Iris pigment epithelial cell (primary cell): ENCODE measurements around the gene P2RY8.
"Not testable (repeated sequence)": the region's sequence is repeated elsewhere in the genome, so short reads cannot be mapped to it uniquely, and the experiment has no call there.

Experiments used
- DNase-seq: peaks from one replicate; pipeline ENCODE4 v3.0.0-alpha.2; 2011; ENCODE audit warnings: low read depth

The P2RY8 gene

DNA sequence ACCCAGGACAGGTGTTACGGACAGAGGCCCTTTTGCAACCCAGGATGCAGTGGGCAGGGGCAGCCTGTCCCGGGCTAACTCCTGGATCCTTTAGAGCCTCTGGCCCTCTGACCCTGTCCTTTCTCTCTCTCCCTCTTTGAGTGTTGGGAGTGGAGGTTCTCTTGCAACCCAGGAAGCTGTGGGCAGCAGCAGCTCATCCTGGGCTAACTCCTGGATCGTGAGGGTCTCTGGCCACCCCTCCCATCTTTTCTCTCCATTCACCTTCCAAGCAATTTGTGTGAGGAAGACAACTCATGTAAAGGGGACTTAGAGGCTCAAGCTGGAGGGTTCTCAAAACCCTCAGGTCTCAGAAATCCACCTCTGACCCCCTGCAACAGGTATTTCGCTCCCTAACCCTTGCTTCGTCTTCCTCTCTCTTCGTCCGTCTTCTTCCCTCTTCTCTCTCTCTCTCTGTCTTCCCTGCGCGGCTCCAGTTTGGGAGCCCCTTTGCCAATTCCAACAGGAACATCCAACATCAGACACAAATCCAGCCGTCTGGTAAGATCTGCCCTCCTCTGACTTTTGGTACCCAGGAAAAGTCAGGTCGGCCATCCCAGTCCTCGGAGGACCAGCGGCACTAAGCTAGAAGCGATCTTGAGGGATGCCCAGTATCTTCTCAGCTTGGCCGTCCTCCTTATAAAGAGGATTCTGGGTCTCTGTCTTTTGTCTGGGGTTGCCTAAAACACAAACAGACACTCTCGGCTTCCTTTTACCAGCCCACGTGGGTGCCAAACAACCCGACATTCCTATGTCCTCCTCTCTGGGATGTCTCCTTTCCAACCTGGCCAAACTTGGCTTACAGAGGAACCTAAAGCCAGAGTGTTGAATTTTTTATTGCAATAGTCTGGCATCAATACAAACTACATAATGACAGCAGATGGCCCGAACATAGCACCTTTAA, 92.2 kb downstream of the P2RY8 start:
- DNase-seq: no peak

DNA sequence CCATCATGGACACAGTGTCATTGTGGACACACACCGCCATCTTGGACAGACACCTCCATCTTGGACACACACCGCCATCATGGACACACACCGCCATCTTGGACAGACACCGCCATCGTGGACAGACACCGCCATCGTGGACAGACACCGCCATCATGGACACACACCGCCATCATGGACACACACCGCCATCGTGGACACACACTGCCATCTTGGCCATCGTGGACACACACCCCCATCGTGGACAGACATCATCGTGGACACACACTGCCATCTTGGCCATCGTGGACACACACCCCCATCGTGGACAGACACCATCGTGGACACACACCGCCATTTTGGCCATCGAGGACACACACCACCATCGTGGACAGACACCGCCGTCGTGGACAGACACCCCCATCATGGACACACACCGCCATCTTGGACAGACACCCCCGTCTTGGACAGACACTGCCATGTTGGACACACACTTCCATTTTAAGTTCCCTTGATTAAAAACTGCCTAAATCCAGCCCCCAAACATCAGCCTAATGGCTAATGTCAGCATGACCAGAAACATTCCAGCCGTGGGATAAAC, 93.4 kb downstream of the P2RY8 start:
- DNase-seq: no peak

DNA sequence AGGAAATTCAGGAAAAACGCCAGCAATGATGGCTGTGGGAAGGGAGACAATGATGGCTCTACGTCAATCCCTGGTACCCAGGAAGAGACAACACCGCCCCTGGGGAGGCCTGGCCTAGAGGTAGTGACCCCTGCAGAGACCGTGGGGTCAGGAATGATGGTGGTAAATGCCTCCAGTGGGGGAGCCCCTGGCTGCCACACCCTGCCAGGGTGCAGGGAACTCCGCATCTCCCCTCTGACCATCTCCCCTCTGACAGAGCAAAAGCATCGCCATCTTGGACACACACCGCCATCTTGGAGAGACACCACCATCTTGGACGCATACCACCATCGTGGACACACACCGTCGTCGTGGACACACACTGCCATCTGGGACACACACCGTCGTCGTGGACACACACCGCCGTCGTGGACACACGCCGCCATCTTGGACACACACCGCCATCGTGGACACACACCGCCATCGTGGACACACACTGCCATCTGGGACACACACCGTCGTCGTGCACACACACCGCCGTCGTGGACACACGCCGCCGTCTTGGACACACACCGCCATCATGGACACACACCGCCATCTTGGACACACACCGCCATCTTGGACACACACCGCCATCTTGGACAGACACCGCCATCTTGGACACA, 94.1 kb downstream of the P2RY8 start:
- DNase-seq: no peak

DNA sequence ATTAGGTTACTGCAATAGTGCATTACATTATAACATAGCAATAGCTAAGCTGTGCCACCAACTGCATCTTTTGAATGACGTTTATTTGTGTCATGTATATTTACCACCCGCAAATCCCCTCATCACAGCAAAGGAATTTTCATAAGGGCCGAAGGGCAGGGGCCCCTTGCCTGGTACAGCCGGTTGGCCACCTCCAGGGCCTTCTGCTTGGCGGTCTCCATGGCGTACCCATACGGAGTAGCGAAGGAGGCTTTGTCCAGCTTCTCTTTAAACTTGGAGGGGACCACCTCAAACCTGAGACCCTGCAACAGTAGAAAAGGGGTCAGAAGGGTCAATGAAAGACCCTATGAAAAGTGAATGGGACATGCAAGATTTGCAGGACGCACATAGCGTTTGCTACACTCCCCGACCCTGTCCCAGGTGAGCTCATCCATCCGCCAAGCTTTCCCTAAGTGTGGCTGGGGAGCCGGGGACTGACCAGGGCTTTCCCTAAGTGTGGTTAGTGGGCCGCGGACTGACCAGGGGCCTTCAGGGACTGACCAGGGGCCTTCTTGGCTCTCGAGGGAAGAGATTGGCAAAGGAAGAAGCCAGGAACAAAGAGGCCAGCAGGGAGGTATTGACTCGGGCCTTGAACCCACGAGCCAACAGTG, 94.8 kb downstream of the P2RY8 start:
- DNase-seq: no peak

DNA sequence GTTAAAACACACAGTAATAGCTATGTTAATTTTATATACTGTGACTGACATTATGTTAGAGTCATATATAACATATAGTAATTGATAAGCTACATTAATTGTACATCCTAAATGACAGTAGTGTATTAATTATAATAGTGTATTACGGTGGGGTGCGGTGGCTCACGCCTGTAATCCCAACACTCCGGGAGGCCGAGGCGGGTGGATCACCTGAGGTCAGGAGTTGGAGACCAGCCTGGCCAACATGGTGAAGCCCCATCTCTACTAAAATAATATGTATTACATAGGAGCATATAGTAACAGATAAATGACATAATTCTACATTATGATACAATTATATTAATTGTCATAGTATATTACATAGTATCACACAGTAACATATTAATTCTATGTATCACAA, 96.5 kb downstream of the P2RY8 start:
- DNase-seq: no peak

DNA sequence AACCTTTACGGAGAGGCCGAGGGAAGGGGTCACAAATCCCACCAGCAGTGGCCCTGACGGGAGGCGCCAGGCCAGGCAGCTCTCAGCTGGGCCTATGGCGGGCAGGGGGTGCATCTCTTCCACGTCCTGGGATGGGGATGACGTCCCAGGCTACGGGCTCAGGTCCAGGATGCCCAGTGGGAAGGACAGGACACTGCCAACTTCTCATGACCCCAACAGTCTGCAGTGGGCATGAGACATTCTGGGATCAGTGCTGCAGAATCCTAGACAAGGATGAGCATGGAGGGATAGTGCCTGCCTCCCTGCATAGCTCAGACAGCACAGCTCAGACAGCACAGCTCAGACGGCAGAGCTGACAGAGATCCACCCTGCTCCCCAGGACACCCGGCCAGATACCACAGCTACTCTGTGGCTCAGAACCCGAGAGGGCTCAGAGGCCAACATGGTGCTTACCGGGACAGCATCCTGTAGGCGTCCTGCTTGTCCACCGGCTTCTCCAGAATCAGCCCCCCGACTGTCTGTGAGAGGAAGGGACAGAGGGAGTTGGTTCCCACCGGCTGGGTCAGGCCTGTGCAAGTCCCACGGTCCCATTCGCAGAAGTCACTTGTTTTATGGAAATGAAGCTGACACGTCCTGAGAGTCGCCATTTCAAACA, 101.6 kb downstream of the P2RY8 start:
- DNase-seq: no peak

DNA sequence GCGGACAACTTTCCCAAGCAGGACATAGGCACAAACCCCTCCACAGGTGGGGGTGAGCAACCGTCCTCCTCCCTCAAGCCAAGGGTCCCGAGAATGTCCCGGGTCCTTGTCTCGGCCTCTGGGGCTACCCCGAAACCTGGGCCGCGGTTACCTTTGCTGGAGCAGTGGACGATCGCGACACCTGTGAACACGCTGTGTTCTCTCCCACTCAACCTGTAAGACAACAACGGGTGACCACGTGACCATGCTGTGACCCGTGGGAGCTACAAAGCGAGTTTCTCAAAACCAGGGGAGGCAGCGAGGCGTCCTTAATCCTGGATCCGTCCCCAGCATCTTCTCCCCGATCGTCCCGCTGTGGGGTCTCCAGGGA, 102.1 kb downstream of the P2RY8 start:
- no peak for DNase-seq

DNA sequence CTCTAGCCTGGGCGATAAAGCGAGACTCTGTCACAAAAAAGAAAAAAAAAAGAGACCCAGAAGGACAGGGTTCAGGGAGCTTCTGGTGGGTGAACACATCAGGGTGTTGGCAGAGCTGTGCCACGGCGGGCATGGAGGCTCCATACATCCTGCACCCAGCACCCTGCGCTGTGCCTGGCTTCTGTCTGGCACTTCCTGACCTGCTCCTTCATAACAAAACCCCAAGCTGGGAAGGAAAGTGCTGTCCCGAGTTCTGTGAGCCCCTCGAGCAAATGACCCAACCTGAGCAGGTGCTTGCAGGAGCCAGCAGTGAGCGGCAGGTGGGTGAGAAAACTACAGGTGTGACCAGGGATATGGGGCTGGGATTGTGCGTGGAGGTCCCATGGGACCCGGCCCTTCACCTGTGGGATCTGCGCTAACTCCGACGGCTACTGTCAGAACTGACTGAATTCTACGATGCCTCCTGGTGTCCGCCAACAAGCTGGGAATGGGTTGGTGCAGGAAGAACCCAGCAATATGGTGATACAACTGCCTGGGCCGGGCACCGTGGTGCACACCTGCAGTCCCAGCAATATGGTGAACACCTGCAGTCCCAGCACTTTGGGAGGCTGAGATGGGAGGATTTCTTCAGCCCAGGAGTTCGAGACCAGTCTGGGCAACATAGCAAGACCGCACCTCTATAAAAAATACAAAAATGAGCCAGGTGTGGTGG, 103.2 kb downstream of the P2RY8 start:
- DNase-seq: no peak

DNA sequence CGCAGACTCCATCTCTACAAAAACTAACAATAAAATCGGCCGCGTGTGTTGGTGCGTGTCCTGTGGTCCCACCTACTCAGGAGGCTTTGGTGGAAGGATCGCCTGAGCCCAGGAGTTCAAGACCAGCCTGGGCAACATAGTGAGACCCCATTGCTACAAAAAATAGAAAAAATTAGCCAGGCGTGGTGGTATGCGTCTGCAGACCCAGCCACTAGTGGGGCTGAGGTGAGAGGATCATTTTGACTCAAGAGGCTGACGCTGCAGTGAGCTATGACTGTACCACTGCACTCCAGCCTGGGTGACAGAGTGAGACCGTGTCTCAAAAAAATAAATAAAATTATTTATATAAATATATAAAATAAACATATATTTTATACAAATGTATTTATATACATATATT, 106.5 kb downstream of the P2RY8 start:
- no peak for DNase-seq

DNA sequence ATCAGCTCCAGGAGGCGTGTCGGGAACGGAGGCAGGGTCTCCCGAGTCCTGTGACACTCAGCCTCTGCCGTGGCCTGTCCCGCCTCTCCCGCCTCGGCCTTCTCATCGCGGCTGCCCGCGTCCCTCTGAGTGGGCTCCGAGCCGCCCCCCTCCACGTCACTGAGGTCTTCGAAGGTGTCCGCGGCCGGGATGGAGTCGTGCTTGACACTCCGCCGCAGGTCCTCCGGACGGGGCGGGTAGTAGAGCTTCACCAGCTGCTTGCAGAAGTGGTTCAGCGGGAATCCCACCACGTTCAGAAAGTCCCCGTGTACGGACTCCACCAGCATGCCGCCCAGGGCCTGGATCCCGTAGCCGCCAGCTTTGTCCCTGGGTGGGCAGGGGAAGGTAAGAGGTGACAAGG, 109.2 kb downstream of the P2RY8 start:
- no peak for DNase-seq

DNA sequence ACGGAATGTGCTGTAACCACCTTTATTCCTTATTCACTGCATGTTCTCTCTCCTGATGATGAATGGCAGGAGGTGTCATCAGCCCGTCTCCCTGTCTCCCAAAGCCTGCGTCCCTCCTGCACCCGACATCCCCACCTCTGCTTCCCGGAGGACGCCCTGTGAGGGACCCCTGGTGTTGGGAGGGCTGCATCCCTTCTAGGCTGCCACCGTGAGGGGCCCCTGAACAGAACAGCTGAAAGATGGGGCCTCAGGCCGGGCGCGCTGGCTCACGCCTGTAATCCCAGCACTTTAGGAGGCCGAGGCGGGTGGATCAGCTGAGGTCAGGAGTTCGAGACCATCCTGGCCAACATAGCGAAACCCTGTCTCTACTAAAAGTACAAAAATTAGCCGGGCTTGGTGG, 110.7 kb downstream of the P2RY8 start:
- DNase-seq: not testable (repeated sequence)

DNA sequence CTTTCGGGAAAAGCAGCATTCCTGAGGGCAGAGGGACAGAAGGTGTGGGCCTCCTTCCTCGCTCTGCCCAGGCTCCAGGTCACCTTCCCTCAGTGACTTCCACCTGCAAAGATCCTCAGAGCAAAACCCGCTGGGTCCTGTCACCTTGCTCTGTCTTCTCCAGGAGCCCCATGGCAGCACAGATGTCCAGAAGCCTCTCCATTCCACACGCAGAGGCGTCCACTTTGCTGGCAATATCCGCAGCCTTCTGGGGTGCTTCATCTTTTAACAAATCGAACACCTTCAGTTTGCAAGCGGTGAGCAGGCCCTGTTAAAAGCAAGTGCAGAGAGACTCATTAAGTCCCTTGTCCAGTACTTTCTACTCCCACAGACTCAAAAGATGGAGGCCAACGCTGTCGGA, 111.6 kb downstream of the P2RY8 start:
- no peak for DNase-seq

DNA sequence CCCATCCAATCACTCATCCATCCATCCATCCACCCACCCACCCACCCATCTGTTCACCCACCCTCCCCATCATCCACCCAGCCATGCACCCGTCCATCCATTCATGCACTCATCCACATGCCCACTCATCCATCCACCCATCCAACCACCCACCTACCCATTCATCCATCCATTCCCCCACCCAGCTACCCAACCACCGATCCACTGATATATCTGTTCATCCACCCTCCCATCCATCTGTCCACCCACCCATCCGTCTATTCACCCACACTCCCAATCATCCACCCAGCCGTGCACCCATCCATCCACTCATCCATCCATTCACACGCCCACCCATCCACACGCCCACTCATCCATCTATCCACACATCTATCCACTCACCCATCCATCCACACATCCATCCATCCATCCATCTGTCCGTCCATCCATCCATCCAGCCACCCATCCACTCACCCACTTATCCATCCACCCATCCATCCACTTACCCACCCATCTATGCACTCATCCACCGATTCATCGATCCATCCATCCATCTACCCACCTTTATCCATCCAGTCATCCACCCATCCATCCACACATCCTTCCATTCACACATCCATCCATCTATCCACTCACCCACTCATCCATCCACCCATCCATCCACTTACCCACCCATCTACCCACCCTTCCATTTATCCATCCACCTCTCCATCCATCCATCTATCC, 112.7 kb downstream of the P2RY8 start:
- no peak for DNase-seq

DNA sequence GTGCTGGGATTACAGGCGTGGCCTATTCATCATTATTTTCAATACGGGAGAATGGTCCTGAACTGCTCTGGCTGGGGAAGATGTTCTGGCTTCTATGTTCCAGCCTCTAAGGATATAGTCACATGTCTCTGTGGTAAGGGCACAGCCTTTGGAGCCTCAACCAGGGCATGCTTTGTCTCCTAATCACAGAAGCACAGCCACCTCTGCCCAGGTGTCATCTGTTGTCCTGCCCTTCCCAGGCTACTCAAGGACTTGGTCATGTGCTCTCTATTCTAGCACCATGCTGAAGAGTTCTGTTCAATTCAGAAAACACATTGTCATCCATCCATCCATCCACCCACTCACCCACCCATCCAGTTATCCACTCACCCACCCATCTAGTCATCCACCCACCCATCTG, 113.8 kb downstream of the P2RY8 start:
- DNase-seq: no peak

DNA sequence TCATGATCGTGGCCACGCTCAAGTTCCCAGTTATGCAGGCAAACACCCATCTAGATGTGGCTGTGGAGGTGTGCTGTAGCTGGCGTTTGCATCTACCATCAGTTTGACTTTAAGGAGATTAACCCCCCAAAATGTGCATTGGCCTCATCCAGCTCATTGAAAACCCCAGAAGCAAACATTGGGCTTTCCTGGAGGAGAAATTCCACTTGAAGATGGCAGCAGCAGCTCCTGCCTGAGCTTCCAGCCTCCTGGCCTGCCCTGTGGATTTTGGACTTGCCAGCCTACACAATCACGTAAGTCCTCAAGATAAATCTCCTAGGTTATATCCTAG, 114.9 kb downstream of the P2RY8 start:
- DNase-seq: no peak

DNA sequence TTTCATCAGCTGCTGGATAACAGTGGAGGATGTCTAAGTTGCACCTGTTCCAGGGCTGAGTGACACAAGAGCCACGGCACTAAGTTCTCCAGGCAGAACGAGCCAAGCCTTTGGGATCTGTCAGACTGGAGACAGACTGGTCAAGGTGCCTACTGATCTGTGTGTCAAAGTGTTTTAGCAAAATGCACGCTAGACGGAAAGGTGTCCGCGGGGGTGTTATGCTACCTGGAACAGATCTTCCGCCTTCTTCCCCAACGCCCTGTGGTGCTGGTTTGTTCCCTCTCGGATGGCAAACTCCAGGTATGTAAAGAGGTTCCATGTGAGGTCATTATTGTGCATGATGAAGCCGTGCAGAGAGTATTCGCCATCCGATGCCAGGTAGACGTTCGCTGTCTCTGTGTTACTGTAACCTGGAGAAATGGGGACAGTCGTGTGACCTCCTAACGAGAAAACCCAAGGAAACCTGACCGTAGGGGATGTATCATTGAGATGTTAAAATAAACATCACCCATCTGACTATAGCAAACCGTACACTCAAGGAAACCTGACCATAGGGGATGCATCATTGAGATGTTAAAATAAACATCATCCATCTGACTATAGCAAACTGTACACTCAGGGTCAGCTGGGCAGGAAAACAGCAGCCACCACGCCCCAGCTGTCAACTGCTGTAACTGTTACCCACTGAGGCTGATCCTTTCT, 115.4 kb downstream of the P2RY8 start:
- no peak for DNase-seq

DNA sequence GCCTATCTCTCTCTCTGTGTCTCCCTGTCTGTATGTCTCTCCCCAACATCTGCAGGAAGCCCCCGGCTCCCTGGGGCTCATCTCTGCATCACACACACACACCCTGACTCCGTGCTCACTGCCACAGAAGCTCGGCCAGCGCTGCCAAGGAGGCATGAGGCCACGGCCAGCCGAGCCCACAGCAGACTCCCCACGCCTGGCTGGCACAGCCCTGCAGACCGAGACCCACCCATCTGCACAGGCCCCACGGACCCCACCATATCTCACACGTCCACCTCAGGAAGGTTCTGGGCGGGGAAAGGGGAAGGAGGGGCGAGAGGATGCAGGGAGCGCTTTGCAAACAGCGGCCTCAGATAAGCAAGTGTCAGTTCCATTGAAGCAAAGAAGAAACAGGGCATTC, 116.6 kb downstream of the P2RY8 start:
- DNase-seq: no peak

DNA sequence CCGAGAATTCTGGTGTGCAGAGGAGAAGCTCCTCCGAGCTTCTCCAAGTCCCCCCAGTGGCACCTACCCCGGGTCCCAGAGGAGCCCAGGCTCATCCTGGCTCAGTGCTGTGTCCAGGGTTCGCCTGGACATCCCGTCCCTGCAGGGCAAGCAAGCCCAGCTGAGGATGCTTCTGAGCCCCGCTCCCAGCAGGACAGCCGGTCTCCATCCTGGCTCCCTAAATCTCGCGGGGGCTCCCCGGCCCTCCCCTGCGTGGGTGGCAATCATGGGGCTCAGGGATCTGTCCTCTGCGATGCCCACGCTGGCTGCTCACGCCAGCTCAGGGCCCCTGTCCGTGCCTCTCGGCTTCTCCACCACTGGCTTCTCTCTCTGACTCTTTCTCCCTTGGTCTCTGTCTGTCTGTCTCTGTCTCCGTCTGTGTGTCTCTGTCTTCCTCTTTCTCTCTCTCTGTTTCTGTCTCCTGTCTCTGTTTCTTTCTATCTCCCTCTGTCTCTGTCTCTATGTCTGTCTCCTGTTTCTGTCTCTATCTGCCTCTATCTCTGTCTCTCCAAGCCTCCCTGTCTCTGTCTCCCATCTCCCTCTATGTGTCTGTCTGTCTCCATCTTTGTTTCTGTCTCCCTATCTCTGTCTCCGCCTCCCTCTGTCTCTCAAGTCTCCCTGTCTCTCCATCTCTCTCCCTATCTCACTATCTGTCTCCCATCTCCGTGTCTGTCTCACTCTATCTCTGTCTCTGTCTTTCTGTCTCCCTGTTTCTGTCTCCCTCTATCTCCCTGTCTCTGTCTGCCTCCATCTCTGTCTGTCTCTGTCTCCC, 117.2 kb downstream of the P2RY8 start:
- DNase-seq: no peak

DNA sequence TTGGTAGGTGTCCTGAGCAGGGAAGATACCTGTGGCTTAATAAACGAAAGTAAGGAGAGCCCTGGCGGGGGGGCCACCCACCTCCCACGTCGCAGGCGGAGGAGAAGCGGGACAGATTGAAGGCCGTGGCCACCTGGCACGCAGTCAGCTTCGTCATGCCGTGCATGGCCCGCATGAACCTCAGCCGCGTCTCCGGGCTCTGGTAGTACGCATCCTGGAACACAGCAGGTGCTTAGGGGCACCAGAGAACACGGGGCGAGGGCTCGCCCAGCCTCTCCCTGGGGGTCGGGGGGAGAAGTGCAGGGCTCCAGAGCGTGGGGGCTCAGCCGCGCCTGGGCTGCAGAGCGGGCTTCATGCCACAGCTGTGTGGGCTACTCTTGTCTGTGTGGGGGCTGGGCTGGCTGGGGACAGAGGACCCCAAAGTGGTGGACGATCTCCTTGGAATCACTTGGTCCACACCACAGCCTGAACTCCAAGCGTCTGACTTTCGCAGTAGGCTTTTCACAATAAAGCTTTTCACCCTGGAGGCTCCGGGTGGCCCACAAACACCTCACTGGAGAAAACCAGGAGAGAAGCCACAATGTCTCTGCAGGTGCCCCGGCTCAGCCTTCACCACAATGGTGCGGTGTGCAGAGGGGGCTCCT, 118.0 kb downstream of the P2RY8 start:
- no peak for DNase-seq
